ENCODE data around the gene RPS15. TPM values are rescaled to one million over a fixed set of nuclear protein-coding genes. Genes with fewer than 3 reads are reported as not detected.

RPS15 gene
- total RNA-seq, 3 donors from 2014 or later: 748 to 897 (median 892) TPM

DNA sequence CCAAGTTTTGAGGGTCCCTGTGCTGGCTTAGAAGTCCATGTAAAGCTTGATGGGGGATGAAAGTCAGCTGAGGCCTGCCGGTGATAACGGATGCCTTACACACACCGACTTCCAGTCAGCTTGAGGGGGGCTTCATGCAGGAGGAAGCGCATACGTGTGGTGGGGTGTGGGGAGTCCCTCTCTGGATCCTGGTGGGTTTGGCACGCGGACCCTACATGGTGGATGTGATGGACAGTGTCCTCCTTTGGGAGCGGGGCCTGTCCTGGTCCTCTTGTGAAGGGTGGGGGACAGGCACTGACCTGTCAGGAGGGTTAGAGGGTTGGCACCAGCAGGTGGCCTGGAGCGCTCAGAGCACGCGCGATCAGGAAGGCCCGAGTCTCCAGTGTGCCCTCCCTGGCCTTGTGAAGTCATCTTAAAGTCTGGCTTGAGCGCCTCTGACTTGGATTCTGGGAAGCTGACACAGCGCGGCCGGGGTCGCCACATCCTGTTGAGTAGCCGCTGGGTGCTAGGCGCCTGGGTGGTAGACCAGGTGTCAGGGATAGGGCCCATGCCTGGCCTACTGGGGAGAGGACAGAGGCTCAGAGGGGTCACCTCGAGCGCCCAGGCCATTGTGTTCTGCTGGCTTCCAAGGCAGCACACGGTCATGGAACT, 27.9 kb upstream of the RPS15 start:
- peak in 1 of 3 donors; percentile 55 for DNase-seq
- no peaks in the 10 kb centered on the region for H3K9me3 ChIP-seq
- no peak overlapping the region for H3K4me3 ChIP-seq
- intact Hi-C loops (cut with DNase I, micrococcal nuclease): no loop called here
- peaks cover 3% of the 10 kb centered on the region for H3K36me3 ChIP-seq (ENCODE audit: low read depth)
- ATAC-seq: no peak
- TF ChIP-seq, protein P1, sequence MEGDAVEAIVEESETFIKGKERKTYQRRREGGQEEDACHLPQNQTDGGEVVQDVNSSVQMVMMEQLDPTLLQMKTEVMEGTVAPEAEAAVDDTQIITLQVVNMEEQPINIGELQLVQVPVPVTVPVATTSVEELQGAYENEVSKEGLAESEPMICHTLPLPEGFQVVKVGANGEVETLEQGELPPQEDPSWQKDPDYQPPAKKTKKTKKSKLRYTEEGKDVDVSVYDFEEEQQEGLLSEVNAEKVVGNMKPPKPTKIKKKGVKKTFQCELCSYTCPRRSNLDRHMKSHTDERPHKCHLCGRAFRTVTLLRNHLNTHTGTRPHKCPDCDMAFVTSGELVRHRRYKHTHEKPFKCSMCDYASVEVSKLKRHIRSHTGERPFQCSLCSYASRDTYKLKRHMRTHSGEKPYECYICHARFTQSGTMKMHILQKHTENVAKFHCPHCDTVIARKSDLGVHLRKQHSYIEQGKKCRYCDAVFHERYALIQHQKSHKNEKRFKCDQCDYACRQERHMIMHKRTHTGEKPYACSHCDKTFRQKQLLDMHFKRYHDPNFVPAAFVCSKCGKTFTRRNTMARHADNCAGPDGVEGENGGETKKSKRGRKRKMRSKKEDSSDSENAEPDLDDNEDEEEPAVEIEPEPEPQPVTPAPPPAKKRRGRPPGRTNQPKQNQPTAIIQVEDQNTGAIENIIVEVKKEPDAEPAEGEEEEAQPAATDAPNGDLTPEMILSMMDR (IDR thresholded peaks at IDR 0.05): no peak
- H3K4me1 ChIP-seq (ENCODE audit: low read depth): peaks cover 45% of the 10 kb centered on the region

DNA sequence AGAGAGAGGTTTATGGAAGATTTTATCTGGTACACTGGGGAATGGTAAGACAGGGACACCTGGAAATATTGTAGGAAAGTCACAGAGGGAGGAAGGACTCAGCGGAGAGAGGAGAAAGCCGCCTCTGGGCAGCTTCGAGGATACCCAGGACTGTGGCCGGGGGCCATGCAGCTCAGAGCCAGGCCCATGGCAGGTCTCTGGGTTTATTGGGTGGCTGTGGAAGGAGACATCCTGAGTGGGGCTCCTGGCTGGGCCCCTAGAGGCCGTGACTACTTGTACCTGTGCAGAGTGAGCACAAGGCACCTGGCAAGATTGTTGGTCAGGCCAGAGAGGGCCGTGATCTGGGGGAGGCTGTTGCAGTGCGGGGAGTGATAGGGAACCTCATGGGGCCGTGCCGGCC, 27.4 kb upstream of the RPS15 start:
- ATAC-seq (no peak), DNase-seq (no peak)
- no peaks in the 10 kb centered on the region for H3K9me3 ChIP-seq
- intact Hi-C loops (cut with DNase I, micrococcal nuclease): no loop called here
- peaks cover 50% of the 10 kb centered on the region for H3K4me1 ChIP-seq (ENCODE audit: low read depth)
- TF ChIP-seq, protein P1 (IDR thresholded peaks at IDR 0.05): no peak
- no peak overlapping the region for H3K4me3 ChIP-seq
- H3K36me3 ChIP-seq (ENCODE audit: low read depth): peaks cover 3% of the 10 kb centered on the region

- intact Hi-C loops (cut with DNase I, micrococcal nuclease): no loop called here
- peaks cover 3% of the 10 kb centered on the region for H3K36me3 ChIP-seq (ENCODE audit: low read depth)
- no peak overlapping the region for H3K4me3 ChIP-seq
- TF ChIP-seq, protein P1 (IDR thresholded peaks at IDR 0.05): no peak
- DNase-seq (peak in 1 of 3 donors; percentile 66), ATAC-seq (no peak)
- H3K9me3 ChIP-seq: no peaks in the 10 kb centered on the region
- H3K4me1 ChIP-seq (ENCODE audit: low read depth): peaks cover 55% of the 10 kb centered on the region
Measured at GRCh38 chr19:1411255-1412191, 26.7 kb upstream of the RPS15 start.

GRCh38 chr19:1412323-1412923, 25.8 kb upstream of the RPS15 start:
- intact Hi-C loops (cut with DNase I, micrococcal nuclease): no loop called here
- H3K4me3 ChIP-seq: no peak overlapping the region
- H3K4me1 ChIP-seq (ENCODE audit: low read depth): peaks cover 55% of the 10 kb centered on the region
- ATAC-seq: no peak
- H3K36me3 ChIP-seq (ENCODE audit: low read depth): peaks cover 3% of the 10 kb centered on the region
- peak in 1 of 3 donors; percentile 47 for DNase-seq
- H3K9me3 ChIP-seq: no peaks in the 10 kb centered on the region
- TF ChIP-seq, protein P1 (IDR thresholded peaks at IDR 0.05): no peak

DNA sequence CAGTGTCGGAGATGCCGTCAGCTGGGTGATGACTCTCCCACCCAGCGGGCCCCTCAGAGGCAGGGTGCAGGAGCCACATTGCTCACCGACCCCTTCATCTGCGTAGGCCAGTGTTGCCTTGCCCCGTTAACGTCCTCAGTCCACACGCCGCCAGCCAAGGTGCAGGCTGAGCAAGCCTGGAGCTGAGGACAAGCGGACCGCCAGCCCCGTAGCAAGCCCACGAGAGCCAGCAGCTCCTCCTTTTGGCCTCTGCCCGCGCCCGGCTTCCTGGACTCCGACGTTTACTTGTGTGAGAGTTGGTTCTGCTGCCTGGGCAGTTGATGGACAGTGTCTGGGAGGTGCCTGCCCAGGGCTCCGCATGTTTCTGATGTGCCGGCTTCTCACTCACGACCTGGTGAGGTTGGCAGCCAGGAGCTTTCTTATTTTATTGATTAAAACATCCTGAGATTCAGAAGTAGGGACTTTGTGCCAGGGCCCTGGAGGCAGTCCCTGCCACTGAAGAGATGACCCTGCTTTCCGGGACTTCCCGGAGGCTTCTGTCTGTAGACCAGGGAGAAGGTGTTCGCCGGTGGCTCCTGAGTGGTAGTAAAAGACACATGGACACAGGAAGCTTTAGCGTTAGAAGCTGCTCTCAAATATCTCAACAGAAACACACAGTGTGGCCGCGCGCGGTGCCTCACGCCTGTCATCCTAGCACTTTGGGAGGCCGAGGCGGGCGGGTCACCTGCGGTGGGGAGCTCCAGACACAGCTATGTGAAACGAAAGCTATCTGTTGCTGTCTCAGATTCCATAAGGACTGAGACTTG, 25.0 kb upstream of the RPS15 start:
- TF ChIP-seq, protein P1 (IDR thresholded peaks at IDR 0.05): no peak
- Histone ChIP-seq H3K36me3 (ENCODE audit: low read depth) (peaks cover 3% of the 10 kb centered on the region), H3K4me3 (no peak overlapping the region), H3K9me3 (no peaks in the 10 kb centered on the region), H3K4me1 (ENCODE audit: low read depth) (peaks cover 55% of the 10 kb centered on the region)
- intact Hi-C loops (cut with DNase I, micrococcal nuclease): no loop called here
- DNase-seq: peak in 1 of 3 donors; percentile 63
- no peak for ATAC-seq
